Measurements from ENCODE around the gene TKTL1. TPM values are rescaled to one million over a fixed set of nuclear protein-coding genes. Genes with fewer than 3 reads are reported as not detected.

Gene TKTL1
- total RNA-seq, 5 donors from 2014 or later (not counting 1 experiment from before 2014, with no cell fraction given), result 0.60 to 5.5 (median 1.3) TPM

GRCh38 chrX:154359362-154360154, 64.0 kb downstream of the TKTL1 start:
- WGBS (ENCODE audit: insufficient coverage), result 93% methylated on average over 20 of the region's 41 CpGs
- no peak overlapping the region for H3K27ac Mint-ChIP-seq
- peaks cover 5 to 44% (median 16%) of the 10 kb centered on the region in 3 donors for H3K4me1 Mint-ChIP-seq
- H3K4me3 ChIP-seq (ENCODE audit: control insufficient read depth in 1 of 2, extremely low read depth in 1 of 2, low read length in 1 of 2), result no peak overlapping the region
- H3K4me3 Mint-ChIP-seq, result no peak overlapping the region
- H3K27ac ChIP-seq (ENCODE audit: low read length), result peak overlapping the region; percentile 52
- POLR2A ChIA-PET, result no interaction called here
- DNase-seq (no peak), ATAC-seq (replicated peaks in 1 of 4) (no peak)
- H3K36me3 Mint-ChIP-seq, result peaks cover 11% of the 10 kb centered on the region
- peaks cover 0 to 92% of the 10 kb centered on the region in 2 experiments for H3K4me1 ChIP-seq (ENCODE audit: control insufficient read depth in 1 of 2, extremely low read depth in 1 of 2, insufficient read depth in 2 of 2, low read length in 2 of 2)
- no peaks in the 10 kb centered on the region for H3K9me3 ChIP-seq
- CTCF ChIA-PET, result no interaction called here
- H3K36me3 ChIP-seq (ENCODE audit: control insufficient read depth in 2 of 2, extremely low read depth in 1 of 2, insufficient read depth in 1 of 2, low read length in 1 of 2), result peaks cover 16 to 89% of the 10 kb centered on the region in 2 donors
- no peaks in the 10 kb centered on the region for H3K27me3 Mint-ChIP-seq
- no peaks in the 10 kb centered on the region for H3K9me3 Mint-ChIP-seq
- H3K27me3 ChIP-seq (replicated peaks in 1 of 2; ENCODE audit: control insufficient read depth in 2 of 2, extremely low read depth in 1 of 2, insufficient read depth in 2 of 2, low read length in 1 of 2), result no peaks in the 10 kb centered on the region

DNA sequence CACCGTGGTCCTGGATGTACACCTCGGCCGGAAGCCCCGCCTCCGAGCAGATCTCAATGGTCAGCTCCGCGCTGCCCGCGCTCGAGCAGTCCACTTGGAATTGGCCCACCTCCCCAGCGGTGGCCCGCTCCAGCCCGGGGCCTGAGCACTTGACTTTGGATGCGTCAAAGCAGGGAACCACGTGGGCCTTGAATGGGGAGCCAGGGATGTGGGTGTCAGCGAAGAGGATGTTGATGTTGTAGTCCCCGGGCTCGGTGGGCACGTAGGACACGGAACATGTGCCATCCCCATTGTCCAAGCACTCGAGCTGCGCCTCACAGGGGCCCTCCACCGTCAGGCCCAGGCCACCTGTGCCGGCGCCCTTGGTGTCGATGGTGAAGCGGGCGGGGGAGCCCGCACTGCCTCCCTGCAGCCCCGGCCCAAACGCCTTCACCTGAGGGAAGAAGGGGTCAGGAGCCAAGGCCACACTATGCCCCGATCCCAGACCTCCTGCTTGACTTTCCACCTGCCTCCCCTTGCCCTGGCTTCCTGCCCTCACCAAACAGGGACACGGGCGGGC, 64.6 kb downstream of the TKTL1 start:
- ATAC-seq (replicated peaks in 1 of 4) (no peak), DNase-seq (no peak)
- no peaks in the 10 kb centered on the region for H3K27me3 Mint-ChIP-seq
- Histone ChIP-seq H3K27ac (ENCODE audit: low read length) (peak overlapping the region; percentile 52), H3K4me1 (ENCODE audit: control insufficient read depth in 1 of 2, extremely low read depth in 1 of 2, insufficient read depth in 2 of 2, low read length in 2 of 2) (peaks cover 0 to 92% of the 10 kb centered on the region in 2 experiments), H3K27me3 (replicated peaks in 1 of 2; ENCODE audit: control insufficient read depth in 2 of 2, extremely low read depth in 1 of 2, insufficient read depth in 2 of 2, low read length in 1 of 2) (no peaks in the 10 kb centered on the region), H3K36me3 (ENCODE audit: control insufficient read depth in 2 of 2, extremely low read depth in 1 of 2, insufficient read depth in 1 of 2, low read length in 1 of 2) (peaks cover 16 to 90% of the 10 kb centered on the region in 2 donors), H3K9me3 (no peaks in the 10 kb centered on the region), H3K4me3 (ENCODE audit: control insufficient read depth in 1 of 2, extremely low read depth in 1 of 2, low read length in 1 of 2) (no peak overlapping the region)
- POLR2A ChIA-PET, result interaction anchor here in 1 of 2 donors (0.7 kb wide), 1 partner anchor 183 kb away, joined by 10 read pairs; no protein-coding TSS in a partner anchor
- WGBS (ENCODE audit: insufficient coverage), result 94% methylated on average over 10 of the region's 34 CpGs
- peaks cover 14% of the 10 kb centered on the region for H3K36me3 Mint-ChIP-seq
- CTCF ChIA-PET, result no interaction called here
- peak overlapping the region in 1 of 2 donors; percentile 34 for H3K27ac Mint-ChIP-seq
- peaks cover 9 to 44% (median 20%) of the 10 kb centered on the region in 3 donors for H3K4me1 Mint-ChIP-seq
- H3K4me3 Mint-ChIP-seq, result no peak overlapping the region
- no peaks in the 10 kb centered on the region for H3K9me3 Mint-ChIP-seq

GRCh38 chrX:154362085-154362742, 66.6 kb downstream of the TKTL1 start:
- H3K9me3 Mint-ChIP-seq, result no peaks in the 10 kb centered on the region
- peak overlapping the region in 1 of 2 donors; percentile 39 for H3K27ac Mint-ChIP-seq
- H3K4me3 Mint-ChIP-seq, result no peak overlapping the region
- H3K27me3 Mint-ChIP-seq, result no peaks in the 10 kb centered on the region
- Histone ChIP-seq H3K36me3 (ENCODE audit: control insufficient read depth in 2 of 2, extremely low read depth in 1 of 2, insufficient read depth in 1 of 2, low read length in 1 of 2) (peaks cover 16 to 93% of the 10 kb centered on the region in 2 donors), H3K4me3 (ENCODE audit: control insufficient read depth in 1 of 2, extremely low read depth in 1 of 2, low read length in 1 of 2) (no peak overlapping the region), H3K27ac (ENCODE audit: low read length) (peak overlapping the region; percentile 64), H3K9me3 (no peaks in the 10 kb centered on the region), H3K27me3 (replicated peaks in 1 of 2; ENCODE audit: control insufficient read depth in 2 of 2, extremely low read depth in 1 of 2, insufficient read depth in 2 of 2, low read length in 1 of 2) (no peaks in the 10 kb centered on the region), H3K4me1 (ENCODE audit: control insufficient read depth in 1 of 2, extremely low read depth in 1 of 2, insufficient read depth in 2 of 2, low read length in 2 of 2) (peaks cover 0 to 92% of the 10 kb centered on the region in 2 experiments)
- ATAC-seq (replicated peaks in 1 of 4) (no peak), DNase-seq (no peak)
- peaks cover 14% of the 10 kb centered on the region for H3K36me3 Mint-ChIP-seq
- ChIA-PET CTCF (no interaction called here), POLR2A (interaction anchor here in 1 of 2 donors (0.6 kb wide), 1 partner anchor 89 kb away, joined by 19 read pairs; no protein-coding TSS in a partner anchor)
- 92% methylated on average over 19 of the region's 30 CpGs for WGBS (ENCODE audit: insufficient coverage)
- peaks cover 16 to 43% (median 21%) of the 10 kb centered on the region in 3 donors for H3K4me1 Mint-ChIP-seq

DNA sequence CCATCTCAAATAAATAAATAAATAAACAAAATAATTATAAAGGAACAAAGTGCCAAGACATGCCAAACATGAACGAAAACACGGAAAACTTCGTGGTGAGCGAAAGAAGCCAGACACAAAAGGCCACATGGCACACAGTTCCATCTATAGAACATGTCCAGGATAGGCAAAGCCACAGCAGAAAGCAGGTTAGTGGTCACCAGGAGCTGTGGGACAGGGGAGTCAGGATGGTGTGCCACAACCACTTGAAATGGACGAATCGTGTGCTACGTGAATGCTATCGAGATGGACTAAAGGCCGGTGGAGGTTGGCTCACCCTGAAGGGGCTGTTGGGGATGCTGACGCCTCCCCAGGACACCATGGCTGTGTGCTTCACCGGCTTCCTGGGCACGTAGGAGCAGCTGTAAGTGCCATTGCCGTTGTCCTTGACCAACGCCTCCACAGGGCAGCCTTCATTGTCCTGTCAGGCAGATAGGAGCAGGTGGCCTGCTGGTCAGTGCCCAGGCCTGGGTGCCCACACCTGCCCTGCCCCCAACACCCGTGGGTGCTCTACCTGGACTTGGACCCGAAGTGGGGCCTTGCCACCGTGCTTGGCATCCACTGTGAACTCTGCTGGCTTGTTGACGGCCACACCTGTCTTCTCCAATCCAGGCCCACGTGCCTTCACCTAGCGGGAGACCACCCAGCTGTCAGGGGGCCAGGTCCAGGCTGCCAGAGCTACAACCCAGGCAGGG, 68.3 kb downstream of the TKTL1 start:
- no peak overlapping the region for H3K27ac ChIP-seq (ENCODE audit: low read length)
- H3K4me3 Mint-ChIP-seq, result no peak overlapping the region
- H3K27me3 ChIP-seq (replicated peaks in 1 of 2; ENCODE audit: control insufficient read depth in 2 of 2, extremely low read depth in 1 of 2, insufficient read depth in 2 of 2, low read length in 1 of 2), result no peaks in the 10 kb centered on the region
- ATAC-seq (replicated peaks in 1 of 4) (no peak), DNase-seq (no peak)
- ChIA-PET POLR2A (no interaction called here), CTCF (no interaction called here)
- H3K4me1 ChIP-seq (ENCODE audit: control insufficient read depth in 1 of 2, extremely low read depth in 1 of 2, insufficient read depth in 2 of 2, low read length in 2 of 2), result peaks cover 0 to 92% of the 10 kb centered on the region in 2 experiments
- peaks cover 12 to 88% of the 10 kb centered on the region in 2 donors for H3K36me3 ChIP-seq (ENCODE audit: control insufficient read depth in 2 of 2, extremely low read depth in 1 of 2, insufficient read depth in 1 of 2, low read length in 1 of 2)
- H3K9me3 Mint-ChIP-seq, result no peaks in the 10 kb centered on the region
- no peaks in the 10 kb centered on the region for H3K9me3 ChIP-seq
- peaks cover 23 to 39% (median 25%) of the 10 kb centered on the region in 3 donors for H3K4me1 Mint-ChIP-seq
- H3K27ac Mint-ChIP-seq, result peak overlapping the region; percentile 22 to 27
- 88% methylated on average over 10 of the region's 20 CpGs for WGBS (ENCODE audit: insufficient coverage)
- no peak overlapping the region for H3K4me3 ChIP-seq (ENCODE audit: control insufficient read depth in 1 of 2, extremely low read depth in 1 of 2, low read length in 1 of 2)
- H3K27me3 Mint-ChIP-seq, result no peaks in the 10 kb centered on the region
- peaks cover 10% of the 10 kb centered on the region for H3K36me3 Mint-ChIP-seq

DNA sequence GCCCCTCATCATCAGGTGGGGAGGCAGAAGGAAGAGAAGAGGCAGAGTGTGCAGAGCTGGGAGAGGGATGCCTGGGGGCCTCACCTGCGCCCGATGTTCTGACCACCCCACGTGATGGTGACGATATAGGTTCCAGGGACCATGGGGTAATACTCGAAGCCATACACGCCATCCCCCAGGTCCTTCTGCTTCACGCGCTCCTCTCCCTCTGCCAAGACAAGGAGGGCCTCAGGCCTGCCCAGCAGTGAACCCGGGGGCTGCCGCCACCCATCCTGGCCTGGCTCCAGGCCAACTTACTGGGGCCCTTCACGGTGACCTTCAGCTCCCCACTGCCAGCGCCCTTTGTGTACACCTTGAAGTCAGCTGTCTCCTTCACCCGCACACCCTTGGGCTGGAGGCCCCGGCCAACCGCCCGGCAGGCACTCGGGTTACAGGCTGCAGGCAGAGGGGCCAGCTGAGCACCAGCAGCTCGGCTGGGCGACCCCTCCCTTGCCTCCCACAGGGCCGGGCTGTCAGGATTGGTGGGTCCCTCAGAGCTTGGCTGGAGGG, 69.5 kb downstream of the TKTL1 start:
- no peak for DNase-seq
- Mint-ChIP-seq H3K4me3 (peak overlapping the region in 1 of 3 donors; percentile 24), H3K36me3 (peaks cover 10% of the 10 kb centered on the region), H3K27me3 (no peaks in the 10 kb centered on the region), H3K4me1 (peaks cover 23 to 37% (median 29%) of the 10 kb centered on the region in 3 donors), H3K9me3 (no peaks in the 10 kb centered on the region), H3K27ac (peak overlapping the region; percentile 22 to 52)
- no peak overlapping the region for H3K4me3 ChIP-seq (ENCODE audit: control insufficient read depth in 1 of 2, extremely low read depth in 1 of 2, low read length in 1 of 2)
- ATAC-seq (replicated peaks in 1 of 4), result no peak
- 94% methylated on average over 6 of the region's 20 CpGs for WGBS (ENCODE audit: insufficient coverage)
- POLR2A ChIA-PET, result no interaction called here
- H3K4me1 ChIP-seq (ENCODE audit: control insufficient read depth in 1 of 2, extremely low read depth in 1 of 2, insufficient read depth in 2 of 2, low read length in 2 of 2), result peaks cover 0 to 82% of the 10 kb centered on the region in 2 experiments
- no peaks in the 10 kb centered on the region for H3K9me3 ChIP-seq
- CTCF ChIA-PET, result no interaction called here
- H3K27ac ChIP-seq (ENCODE audit: low read length), result no peak overlapping the region
- peaks cover 5 to 78% of the 10 kb centered on the region in 2 donors for H3K36me3 ChIP-seq (ENCODE audit: control insufficient read depth in 2 of 2, extremely low read depth in 1 of 2, insufficient read depth in 1 of 2, low read length in 1 of 2)
- H3K27me3 ChIP-seq (replicated peaks in 1 of 2; ENCODE audit: control insufficient read depth in 2 of 2, extremely low read depth in 1 of 2, insufficient read depth in 2 of 2, low read length in 1 of 2), result no peaks in the 10 kb centered on the region
